Measurements from ENCODE around the gene TTC14. TPM values are rescaled to one million over a fixed set of nuclear protein-coding genes. Genes with fewer than 3 reads are reported as not detected.

Gene TTC14, protein sequence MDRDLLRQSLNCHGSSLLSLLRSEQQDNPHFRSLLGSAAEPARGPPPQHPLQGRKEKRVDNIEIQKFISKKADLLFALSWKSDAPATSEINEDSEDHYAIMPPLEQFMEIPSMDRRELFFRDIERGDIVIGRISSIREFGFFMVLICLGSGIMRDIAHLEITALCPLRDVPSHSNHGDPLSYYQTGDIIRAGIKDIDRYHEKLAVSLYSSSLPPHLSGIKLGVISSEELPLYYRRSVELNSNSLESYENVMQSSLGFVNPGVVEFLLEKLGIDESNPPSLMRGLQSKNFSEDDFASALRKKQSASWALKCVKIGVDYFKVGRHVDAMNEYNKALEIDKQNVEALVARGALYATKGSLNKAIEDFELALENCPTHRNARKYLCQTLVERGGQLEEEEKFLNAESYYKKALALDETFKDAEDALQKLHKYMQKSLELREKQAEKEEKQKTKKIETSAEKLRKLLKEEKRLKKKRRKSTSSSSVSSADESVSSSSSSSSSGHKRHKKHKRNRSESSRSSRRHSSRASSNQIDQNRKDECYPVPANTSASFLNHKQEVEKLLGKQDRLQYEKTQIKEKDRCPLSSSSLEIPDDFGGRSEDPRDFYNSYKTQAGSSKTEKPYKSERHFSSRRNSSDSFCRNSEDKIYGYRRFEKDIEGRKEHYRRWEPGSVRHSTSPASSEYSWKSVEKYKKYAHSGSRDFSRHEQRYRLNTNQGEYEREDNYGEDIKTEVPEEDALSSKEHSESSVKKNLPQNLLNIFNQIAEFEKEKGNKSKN
- 17.2 TPM for polyA plus RNA-seq (2012; ENCODE audit: insufficient read depth, insufficient read length, low read depth)

- Histone ChIP-seq H3K27me3 (no peaks in the 10 kb centered on the region), H3K36me3 (peaks cover 18% of the 10 kb centered on the region), H3K9me3 (no peaks in the 10 kb centered on the region), H3K4me3 (ENCODE audit: low read depth, low read length) (peak within 1 kb of the TSS; percentile 93), H3K4me1 (no peaks in the 10 kb centered on the region)
- peak; percentile 93 for DNase-seq
- TF ChIP-seq, protein P1, sequence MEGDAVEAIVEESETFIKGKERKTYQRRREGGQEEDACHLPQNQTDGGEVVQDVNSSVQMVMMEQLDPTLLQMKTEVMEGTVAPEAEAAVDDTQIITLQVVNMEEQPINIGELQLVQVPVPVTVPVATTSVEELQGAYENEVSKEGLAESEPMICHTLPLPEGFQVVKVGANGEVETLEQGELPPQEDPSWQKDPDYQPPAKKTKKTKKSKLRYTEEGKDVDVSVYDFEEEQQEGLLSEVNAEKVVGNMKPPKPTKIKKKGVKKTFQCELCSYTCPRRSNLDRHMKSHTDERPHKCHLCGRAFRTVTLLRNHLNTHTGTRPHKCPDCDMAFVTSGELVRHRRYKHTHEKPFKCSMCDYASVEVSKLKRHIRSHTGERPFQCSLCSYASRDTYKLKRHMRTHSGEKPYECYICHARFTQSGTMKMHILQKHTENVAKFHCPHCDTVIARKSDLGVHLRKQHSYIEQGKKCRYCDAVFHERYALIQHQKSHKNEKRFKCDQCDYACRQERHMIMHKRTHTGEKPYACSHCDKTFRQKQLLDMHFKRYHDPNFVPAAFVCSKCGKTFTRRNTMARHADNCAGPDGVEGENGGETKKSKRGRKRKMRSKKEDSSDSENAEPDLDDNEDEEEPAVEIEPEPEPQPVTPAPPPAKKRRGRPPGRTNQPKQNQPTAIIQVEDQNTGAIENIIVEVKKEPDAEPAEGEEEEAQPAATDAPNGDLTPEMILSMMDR (IDR thresholded peaks at IDR 0.05; ENCODE audit: low read depth, low read length): no peak
Measured at GRCh38 chr3:180601688-180602666, at the start of gene TTC14. Gene TTC14, plus strand, starts transcription at chr3:180602163. Its CDS starts 99 bp downstream, at chr3:180602262.

DNA sequence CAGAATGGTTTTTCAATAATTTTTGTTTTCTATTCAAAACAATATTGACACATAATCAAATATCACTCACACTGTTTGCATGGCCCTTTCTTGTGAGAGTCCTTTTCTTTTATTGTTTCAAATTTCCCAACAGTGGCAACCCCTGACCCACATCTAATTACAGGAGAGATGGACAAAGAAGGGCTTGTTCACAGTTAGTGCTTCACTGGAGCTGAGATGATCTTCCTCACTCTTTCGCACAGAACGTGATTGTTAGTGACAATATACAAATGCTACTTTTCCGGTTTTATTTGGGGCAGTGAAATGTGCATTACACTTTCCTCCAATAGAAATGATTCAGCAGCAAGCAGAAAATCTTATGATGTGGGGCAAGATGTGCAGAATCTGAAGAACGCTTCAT is 38.6 kb upstream of the TTC14 start:
- no peaks in the 10 kb centered on the region for H3K4me1 ChIP-seq
- no peaks in the 10 kb centered on the region for H3K36me3 ChIP-seq
- H3K4me3 ChIP-seq (ENCODE audit: low read depth, low read length): no peak overlapping the region
- no peaks in the 10 kb centered on the region for H3K9me3 ChIP-seq
- TF ChIP-seq, protein P1 (IDR thresholded peaks at IDR 0.05; ENCODE audit: low read depth, low read length): no peak
- no peaks in the 10 kb centered on the region for H3K27me3 ChIP-seq
- no peak for DNase-seq

- H3K4me1 ChIP-seq: no peaks in the 10 kb centered on the region
- no peaks in the 10 kb centered on the region for H3K36me3 ChIP-seq
- no peak overlapping the region for H3K4me3 ChIP-seq (ENCODE audit: low read depth, low read length)
- DNase-seq: no peak
- TF ChIP-seq, protein P1 (IDR thresholded peaks at IDR 0.05; ENCODE audit: low read depth, low read length): no peak
- H3K9me3 ChIP-seq: no peaks in the 10 kb centered on the region
- H3K27me3 ChIP-seq: no peaks in the 10 kb centered on the region
Measured at GRCh38 chr3:180564676-180565075, 37.3 kb upstream of the TTC14 start.

DNA sequence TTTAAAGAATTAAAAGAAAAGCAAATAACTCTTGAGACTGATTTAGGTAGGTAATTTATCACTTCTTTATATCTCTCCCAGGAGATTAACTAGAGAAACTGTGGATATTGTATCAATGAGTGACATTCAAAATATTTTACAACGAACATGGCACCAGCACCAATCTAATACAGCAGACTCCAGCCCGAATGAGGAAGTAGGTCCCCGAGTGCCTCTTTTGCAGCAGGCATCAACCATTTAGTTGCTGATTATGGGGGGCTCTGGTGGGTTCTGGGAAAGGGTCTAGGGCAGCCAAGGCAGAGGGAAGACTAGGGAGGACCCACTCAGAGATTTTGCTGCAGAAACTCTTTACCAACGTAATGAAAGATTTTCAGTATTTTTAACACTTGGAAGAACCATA is 31.7 kb upstream of the TTC14 start:
- no peak for DNase-seq
- Histone ChIP-seq H3K4me3 (ENCODE audit: low read depth, low read length) (no peak overlapping the region), H3K27me3 (no peaks in the 10 kb centered on the region), H3K36me3 (no peaks in the 10 kb centered on the region), H3K9me3 (no peaks in the 10 kb centered on the region), H3K4me1 (no peaks in the 10 kb centered on the region)
- TF ChIP-seq, protein P1 (IDR thresholded peaks at IDR 0.05; ENCODE audit: low read depth, low read length): no peak

- TF ChIP-seq, protein P1 (IDR thresholded peaks at IDR 0.05; ENCODE audit: low read depth, low read length): no peak
- DNase-seq: no peak
- no peaks in the 10 kb centered on the region for H3K4me1 ChIP-seq
Measured at GRCh38 chr3:180571831-180572598, 29.9 kb upstream of the TTC14 start.

More at GRCh38 chr3:180571831-180572598, 29.9 kb upstream of the TTC14 start:
- no peaks in the 10 kb centered on the region for H3K9me3 ChIP-seq
- no peaks in the 10 kb centered on the region for H3K36me3 ChIP-seq
- no peaks in the 10 kb centered on the region for H3K27me3 ChIP-seq
- no peak overlapping the region for H3K4me3 ChIP-seq (ENCODE audit: low read depth, low read length)

All from BE2C (cell line).